ENCODE data around the gene SLC38A2. TPM values are rescaled to one million over a fixed set of nuclear protein-coding genes. Genes with fewer than 3 reads are reported as not detected.
A peak's percentile ranks its signal among the peaks of the same experiment; 100 is the strongest.

Gene SLC38A2
- total RNA-seq, 4 donors from 2014 or later, result 242 to 468 (median 286) TPM

GRCh38 chr12:46367351-46368029, 5.1 kb downstream of the SLC38A2 start:
- no peak for DNase-seq
- intact Hi-C loops (cut with DNase I), result no loop called here
- Histone ChIP-seq H3K9me3 (no peaks in the 10 kb centered on the region), H3K4me3 (peak overlapping the region; percentile 86 to 99 (median 94)), H3K4me1 (peaks cover 24 to 82% (median 49%) of the 10 kb centered on the region in 3 donors), H3K27me3 (no peaks in the 10 kb centered on the region), H3K27ac (peak overlapping the region; percentile 42 to 98 (median 98)), H3K36me3 (peaks cover 44 to 87% (median 54%) of the 10 kb centered on the region in 3 donors)
- 15% methylated on average over 5 of the region's 5 CpGs for WGBS, 2 donors
- TF ChIP-seq CTCF (IDR thresholded peaks at IDR 0.05), result peak in 1 of 6 experiments; percentile 3
- TF ChIP-seq POLR2A (IDR thresholded peaks at IDR 0.05), result no peak

- TF ChIP-seq POLR2A (IDR thresholded peaks at IDR 0.05) (no peak), CTCF (IDR thresholded peaks at IDR 0.05) (no peak)
- Histone ChIP-seq H3K9me3 (no peaks in the 10 kb centered on the region), H3K27ac (peak overlapping the region in 2 of 4 donors; percentile 98), H3K4me3 (peak overlapping the region in 3 of 4 donors; percentile 86 to 99 (median 90)), H3K4me1 (peaks cover 24 to 89% (median 56%) of the 10 kb centered on the region in 3 donors), H3K36me3 (peaks cover 52 to 94% (median 62%) of the 10 kb centered on the region in 3 donors), H3K27me3 (no peaks in the 10 kb centered on the region)
- intact Hi-C loops (cut with DNase I), result no loop called here
- DNase-seq, result no peak
- 43 to 52% methylated on average over 5 of the region's 5 CpGs for WGBS, 2 donors
Observed at GRCh38 chr12:46366771-46367170, 5.8 kb downstream of the SLC38A2 start.

- Histone ChIP-seq H3K4me1 (peaks cover 24 to 97% (median 61%) of the 10 kb centered on the region in 3 donors), H3K4me3 (peak overlapping the region in 3 of 4 donors; percentile 86 to 99 (median 90)), H3K9me3 (no peaks in the 10 kb centered on the region), H3K36me3 (peaks cover 57 to 100% (median 70%) of the 10 kb centered on the region in 3 donors), H3K27me3 (no peaks in the 10 kb centered on the region), H3K27ac (peak overlapping the region in 3 of 4 donors; percentile 15 to 98 (median 98))
- DNase-seq, result no peak
- WGBS, 2 donors, result 27 to 46% methylated on average over 2 of the region's 2 CpGs
- intact Hi-C loops (cut with DNase I), result no loop called here
- no peak for TF ChIP-seq CTCF (IDR thresholded peaks at IDR 0.05)
- TF ChIP-seq POLR2A (IDR thresholded peaks at IDR 0.05), result no peak
Observed at GRCh38 chr12:46365951-46366379, 6.6 kb downstream of the SLC38A2 start.

- Histone ChIP-seq H3K4me1 (peaks cover 24 to 100% (median 68%) of the 10 kb centered on the region in 3 donors), H3K27ac (peak overlapping the region in 3 of 4 donors; percentile 45 to 98 (median 98)), H3K9me3 (no peaks in the 10 kb centered on the region), H3K4me3 (peak overlapping the region in 2 of 4 donors; percentile 86 to 90), H3K36me3 (peaks cover 65 to 100% (median 74%) of the 10 kb centered on the region in 3 donors), H3K27me3 (no peaks in the 10 kb centered on the region)
- intact Hi-C loops (cut with DNase I), result no loop called here
- WGBS, 2 donors, result 21 to 39% methylated on average over 3 of the region's 3 CpGs
- TF ChIP-seq CTCF (IDR thresholded peaks at IDR 0.05) (no peak), POLR2A (IDR thresholded peaks at IDR 0.05) (no peak)
- no peak for DNase-seq
Observed at GRCh38 chr12:46364777-46365580, 7.6 kb downstream of the SLC38A2 start.

All from esophagus squamous epithelium (tissue), 5 donors.